ENCODE data around the gene CBR1.
"Not testable (repeated sequence)": the region's sequence is repeated elsewhere in the genome, so short reads cannot be mapped to it uniquely, and the experiment has no call there.

The CBR1 gene

DNA sequence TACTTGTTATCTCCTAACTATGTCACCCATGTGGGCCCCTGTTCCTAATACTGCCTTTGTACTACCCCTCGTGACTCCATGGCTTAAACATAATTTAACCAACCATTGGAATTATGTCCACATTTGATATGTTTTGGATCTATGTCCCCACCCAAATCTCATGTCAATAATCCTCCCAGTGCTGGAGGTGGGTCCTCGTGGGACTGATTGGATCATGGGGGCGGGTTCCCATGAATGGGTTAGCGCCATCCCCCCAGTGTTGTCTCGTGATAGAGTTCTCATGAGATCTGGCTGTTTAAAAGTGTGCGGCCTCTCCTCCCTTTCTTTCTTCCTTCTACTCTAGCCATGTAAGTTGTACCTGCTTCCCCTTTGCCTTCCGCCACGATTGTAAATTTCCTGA is 9.8 kb downstream of the CBR1 start:
- ATAC-seq = no peak

DNA sequence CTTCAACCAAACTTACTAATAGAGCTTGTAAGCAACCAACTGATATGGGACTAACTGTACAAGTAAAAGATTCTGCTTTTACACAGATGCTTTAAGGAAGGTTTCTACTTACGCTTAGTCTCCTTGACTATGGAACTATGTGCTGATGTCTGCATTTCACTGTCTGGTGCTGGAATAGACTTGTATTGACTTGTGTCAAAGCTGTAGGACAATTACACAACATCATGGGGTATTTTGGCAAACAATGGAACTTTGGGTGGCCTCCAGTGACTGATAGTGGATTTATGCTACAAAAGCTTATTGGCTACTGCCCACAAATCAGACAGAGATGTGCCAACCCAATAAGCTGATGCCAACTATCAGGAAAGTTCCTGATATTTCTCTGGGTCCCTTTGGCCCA is 10.6 kb downstream of the CBR1 start:
- DNase-seq (no peak), ATAC-seq (no peak)

More for the DNA sequence above, 9.8 kb downstream of the CBR1 start:
- DNase-seq = no peak

DNA sequence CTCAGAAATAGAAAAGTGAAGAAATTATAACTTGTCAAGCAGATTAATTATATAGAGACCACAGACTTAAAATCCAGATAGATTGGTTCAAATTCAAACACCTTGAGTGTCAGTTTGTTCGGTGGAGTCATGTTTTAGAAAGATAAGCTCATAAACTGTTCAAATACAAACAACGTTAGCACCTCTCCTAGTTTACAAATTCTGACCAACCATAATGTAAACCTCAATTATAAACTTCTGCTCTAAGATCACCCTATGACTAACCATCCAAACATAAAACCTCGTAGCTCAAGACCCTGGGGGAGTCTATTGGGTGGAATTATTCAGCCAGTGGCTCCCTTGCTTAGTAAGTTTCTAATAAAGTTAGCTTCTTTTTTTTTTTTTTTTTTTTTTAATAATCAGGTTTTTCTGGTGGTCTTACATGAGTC is 12.4 kb downstream of the CBR1 start:
- no peak for DNase-seq
- no peak for ATAC-seq

DNA sequence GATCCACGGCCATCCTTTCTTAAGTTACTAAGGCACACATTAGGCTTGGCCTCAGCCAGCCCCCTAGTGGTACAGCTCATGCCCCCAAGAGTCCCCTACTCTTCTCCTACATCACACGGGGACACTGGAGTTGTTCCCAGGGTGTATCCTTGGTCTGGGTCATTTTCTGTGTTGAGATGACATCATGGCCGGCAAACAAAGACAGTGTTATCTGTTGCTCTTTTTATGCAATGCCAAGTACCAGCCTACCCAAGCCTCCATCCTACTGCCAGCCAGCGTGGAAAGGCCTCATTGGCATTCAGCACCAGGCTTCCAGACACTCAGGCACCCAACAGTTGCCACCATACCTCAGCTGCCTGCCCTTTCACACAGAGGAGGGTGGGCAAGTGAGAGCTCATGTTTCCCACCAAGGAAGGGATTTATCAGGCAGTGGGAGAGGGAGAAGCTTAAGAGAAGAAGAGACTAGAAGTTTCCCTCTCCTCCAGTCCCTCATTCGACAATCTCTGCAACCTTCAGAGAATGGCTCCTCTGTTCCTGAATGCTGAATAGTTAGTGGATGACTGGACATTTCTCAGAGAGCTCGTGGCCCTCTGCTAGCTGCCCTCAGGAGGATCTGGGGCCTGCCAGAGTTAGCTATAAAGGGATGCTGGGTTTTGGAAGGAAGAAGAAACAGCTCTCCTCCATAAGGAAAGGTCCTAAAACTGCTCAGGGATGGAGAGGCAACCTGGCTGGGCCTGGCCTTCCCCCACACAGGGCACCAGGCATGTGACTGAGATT is 17.7 kb downstream of the CBR1 start:
- no peak for DNase-seq
- ATAC-seq = no peak

DNA sequence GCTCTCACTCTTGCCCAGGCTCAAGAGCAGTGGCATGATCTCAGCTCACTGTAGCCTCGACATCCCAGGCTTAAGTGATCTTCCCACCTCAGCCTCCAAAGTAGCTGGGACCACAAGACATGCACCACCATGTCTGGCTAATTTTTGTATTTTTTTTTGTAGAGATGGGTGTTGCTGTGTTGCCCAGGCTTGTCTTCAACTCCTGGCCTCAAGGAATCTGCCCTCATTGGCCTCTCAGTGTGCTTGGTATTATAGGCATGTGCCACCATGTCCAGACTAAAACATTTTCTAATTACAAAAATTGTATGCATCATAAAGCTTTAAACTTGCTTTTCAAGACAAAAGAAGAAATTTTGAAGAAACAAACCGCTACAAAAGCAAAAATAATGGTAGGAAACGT is 20.1 kb downstream of the CBR1 start:
- DNase-seq (no peak), ATAC-seq (no peak)

DNA sequence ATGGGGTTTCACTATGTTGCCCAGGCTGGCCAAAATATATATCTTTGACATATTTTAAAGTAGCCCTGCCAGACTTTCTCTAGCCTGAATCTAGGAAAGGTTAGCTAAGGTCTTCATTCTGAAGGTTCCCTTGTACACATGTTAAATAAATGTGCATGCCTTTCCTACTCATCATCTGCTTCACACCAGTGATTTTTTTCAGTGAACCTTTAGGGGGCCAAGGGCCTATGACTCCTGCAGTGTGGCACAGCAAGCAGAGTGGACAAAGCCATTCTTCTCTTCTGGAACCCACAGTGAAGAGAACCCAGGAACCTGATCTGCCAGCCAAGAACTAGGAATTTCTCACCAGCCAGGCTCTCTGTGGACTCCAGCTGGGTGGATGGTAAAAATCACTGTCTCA is 22.9 kb downstream of the CBR1 start:
- no peak for DNase-seq
- no peak for ATAC-seq

DNA sequence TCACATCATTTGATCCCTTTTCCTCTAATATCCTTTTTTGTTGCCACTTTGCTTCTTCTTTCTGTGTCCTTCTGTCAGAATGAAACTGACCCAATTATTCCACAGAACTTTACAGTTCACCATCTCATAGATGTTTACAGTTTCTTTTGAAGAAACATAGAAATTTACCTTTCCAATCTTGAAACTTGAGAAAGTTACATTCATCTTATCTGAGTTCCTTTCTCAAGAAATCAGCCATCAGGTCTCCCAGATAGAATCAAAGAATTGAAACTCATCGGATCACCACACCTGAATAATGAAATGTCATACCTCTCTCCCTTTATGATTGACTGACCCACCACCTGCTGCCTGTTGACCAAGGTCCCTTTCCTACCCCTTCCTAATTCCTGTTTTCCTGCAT is 23.7 kb downstream of the CBR1 start:
- ATAC-seq (no peak), DNase-seq (no peak)

DNA sequence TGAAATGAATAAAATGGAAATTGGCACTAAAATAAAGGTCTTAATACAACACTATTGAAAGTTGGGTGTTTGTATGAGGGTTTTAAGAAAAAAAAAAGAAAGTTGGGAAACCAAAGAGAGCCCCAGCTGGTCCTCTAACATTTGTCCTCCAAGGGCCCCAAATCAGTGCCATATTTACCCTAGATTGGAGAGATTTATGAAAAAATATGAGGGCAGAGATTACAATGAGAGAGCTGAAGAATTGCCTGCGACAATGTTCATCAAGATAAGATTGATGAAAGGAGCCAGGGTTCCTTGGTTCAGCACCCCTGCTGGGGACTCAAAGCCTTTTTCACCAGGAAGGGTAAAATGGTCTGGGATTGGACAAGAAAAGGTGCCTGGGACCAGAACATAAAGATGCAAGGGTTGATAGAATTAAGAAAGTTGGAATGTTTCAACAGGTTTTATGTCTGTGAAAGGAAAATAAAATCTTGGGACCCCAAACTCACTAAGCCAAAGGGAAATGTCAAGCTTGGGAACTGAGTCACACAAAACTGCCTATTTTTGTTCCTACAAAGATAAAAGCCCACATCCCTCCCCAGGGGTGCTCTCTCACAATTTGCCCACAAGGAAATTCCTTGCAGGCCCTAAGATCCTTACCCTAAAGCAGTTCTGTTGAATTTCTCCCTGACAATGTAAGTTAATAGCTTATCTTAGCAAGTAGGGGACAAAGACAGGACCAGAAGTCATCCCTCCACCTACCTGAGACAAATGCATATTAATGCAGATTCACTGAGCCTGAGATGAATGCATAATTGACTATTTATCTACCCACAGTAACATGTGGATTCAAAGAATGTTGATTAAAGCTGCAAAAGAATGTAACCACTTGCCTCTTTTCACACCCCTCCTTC is 26.8 kb downstream of the CBR1 start:
- no peak for ATAC-seq
- no peak for DNase-seq

DNA sequence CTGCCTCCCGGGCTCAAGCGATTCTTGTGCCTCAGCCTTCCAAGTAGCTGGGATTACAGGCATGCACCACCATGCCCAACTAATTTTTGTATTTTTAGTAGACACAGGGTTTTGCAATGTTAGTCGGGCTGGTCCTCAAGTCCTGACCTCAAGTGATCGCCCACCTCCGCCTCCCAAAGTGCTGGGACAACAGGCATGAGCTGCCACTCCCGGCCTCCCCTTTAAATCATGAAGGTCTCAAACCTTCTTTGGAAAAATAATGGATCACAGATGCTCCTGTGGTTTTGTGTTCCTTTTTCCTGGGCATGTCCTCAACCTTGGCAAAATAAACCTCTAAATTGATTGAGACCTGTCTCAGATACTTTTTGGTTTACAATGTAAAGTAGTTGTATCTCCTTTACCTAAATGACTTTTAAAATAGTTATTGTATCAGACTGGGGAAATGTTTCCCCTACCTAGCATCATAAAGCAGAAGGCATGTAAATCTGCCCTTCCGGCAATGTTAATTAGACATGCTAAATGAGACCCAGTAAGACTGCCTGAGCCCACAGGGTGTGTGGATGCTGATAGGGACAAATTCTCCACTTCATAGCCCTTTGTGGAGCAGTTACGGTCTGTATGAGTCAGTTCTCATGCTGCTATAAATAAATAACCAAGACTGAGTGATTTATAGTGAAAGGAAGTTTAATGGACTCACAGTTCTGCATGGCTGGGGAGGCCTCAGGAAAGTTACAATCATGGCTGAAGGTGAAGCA is 27.8 kb downstream of the CBR1 start:
- DNase-seq = no peak
- peak; percentile 83 for ATAC-seq

DNA sequence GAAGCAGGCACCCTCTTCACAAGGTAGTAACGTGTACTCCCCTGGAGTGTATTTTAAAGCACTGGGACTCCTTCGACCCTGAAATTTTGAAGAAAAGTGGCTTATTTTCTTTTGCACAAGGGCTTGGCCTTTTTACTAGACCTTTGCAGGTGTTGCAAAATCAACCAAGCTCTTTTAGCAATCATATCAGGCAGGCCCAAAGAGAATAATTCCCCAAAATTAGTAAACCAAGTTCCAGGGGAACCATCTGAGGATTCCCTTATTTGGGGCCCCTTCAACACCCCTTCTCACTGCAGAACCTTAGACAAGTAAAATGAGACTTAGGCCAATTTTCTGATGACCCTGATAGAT is 28.3 kb downstream of the CBR1 start:
- DNase-seq (no peak), ATAC-seq (no peak)

DNA sequence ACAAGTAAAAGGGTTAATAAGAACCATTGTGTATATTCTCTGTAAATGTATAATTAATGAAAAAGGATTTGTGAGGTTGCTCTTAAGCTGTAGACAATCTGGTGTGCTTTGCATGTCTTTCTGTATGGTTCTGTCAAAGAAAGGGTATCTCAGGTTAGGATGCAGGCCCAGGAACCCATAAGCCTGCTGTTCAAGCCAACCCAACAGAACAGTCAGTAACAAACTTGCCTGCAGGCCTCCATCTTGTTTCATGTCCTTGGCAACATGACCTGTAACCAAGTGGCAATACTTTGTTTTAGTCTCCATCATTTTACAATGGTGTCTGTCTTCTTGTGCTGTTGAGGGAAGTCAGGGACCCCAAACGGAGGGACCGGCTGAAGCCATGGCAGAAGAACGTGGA is 29.2 kb downstream of the CBR1 start:
- DNase-seq (no peak), ATAC-seq (no peak)

DNA sequence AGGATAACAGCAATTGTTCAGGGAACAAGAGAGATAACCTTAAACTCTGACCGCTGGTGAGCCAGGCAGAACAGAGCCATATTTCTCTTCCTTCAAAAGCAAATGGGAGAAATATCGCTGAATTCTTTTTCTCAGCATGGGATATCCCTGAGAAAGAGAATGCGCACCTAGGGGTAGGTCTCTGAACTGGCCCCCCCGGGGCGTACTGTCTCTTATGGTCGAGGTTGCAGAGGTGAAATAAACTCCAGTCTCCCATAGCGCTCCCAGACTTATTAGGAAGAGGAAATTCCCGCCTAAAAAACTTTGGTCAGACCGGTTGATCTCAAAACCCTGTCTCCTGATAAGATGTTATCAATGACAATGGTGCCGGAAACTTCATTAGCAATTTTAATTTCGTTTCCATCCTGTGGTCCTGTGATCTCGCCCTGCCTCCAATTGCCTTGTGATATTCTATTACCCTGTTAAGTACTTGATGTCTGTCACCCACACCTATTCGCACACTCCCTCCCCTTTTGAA is 29.9 kb downstream of the CBR1 start:
- ATAC-seq, DNase-seq: not testable (repeated sequence)

DNA sequence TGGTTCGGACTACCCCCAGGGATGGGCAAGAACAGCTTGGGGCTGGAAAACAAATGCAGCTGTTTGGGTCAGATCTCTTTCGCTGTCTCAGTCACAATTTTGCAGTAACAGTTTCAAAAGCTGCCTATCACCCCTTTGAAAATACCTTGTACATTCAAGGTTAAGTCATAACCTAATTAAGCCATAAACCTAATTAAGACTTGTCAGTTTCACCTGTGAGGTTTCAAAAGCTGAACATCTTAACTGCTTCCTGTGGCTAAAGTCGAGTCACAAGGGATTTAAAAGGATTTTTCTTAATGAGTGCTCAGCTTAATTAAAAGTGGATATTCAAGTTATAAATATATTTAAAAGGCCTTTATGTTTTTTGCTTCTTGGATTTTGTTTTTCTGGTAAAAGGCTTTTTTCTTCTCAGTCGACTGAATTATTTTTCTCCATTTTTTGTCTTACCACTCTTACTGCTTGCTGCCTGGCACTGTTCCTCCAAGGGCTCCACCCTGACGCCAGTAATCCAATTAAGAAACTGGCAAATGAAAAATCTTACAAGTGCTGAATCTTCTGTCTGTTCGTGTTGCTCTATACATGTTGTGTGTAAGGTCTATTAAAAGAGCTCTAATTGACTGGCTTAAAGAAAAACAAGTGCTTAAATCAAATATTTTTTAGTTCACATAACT is 31.3 kb downstream of the CBR1 start:
- no peak for ATAC-seq
- no peak for DNase-seq

DNA sequence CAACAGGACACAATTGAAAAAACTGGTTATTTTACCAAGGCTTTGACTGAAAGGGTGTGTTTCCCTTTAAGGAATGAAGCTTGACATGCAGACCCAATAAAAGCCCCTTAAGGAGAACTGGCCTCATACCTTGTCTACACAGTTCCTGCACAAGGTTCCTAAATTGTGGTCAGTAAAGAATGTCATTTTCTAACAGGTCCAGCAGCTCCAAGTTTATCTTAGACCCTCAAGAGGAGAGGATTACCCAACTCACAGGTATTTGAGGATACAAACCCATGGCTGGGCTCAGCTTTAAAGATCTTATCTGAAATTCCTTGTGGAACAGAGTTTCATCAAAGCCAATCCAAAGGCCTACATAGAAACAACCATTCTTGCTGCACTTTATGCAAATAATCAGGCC is 33.6 kb downstream of the CBR1 start:
- DNase-seq (no peak), ATAC-seq (no peak)

DNA sequence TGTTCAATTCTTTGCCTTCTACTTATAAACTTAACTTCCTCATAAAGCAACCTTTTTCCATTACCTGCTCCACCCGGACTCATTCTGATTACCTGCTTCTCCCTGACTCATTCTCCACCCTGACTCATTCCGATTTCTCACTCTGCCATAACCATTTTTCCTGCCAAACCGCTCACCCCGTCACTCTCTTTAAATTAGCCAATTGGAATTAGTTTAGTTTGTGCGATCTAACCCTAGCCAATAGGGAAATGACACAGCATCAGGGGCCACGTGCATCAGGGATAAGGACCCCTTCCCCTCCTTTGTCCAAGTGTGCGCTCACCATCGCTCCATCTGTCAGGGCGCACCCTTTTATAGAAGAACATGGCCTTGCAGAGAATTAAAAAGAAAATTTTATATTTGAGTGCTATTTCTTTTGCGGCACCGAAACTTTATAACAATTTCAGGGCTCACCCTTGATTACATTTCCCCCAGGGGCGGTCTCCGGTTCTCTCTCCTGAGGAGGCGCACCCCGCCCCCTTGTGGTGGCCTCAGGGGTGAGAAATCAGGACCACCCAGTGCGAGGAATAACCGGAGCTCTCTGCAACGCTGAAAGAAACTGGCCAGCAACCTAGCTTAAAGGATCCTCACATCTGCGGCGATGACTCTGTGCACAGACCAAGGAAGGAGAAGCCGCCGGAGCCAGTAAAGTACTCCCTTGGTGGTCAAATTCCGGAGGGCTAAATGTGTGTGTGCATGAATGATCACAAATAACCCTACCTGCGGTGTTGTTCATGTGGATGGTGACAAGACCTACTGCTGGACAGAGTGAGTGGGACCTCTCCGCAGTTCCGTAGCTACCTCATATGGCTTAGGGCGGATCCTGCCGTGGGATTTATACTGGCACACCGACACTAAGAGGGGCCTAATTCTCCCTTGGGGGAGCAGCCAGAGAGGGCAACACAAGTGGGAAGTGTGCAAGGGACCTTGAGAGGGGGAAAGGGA is 34.8 kb downstream of the CBR1 start:
- ATAC-seq (peak; percentile 63), DNase-seq (peak; percentile 77)

DNA sequence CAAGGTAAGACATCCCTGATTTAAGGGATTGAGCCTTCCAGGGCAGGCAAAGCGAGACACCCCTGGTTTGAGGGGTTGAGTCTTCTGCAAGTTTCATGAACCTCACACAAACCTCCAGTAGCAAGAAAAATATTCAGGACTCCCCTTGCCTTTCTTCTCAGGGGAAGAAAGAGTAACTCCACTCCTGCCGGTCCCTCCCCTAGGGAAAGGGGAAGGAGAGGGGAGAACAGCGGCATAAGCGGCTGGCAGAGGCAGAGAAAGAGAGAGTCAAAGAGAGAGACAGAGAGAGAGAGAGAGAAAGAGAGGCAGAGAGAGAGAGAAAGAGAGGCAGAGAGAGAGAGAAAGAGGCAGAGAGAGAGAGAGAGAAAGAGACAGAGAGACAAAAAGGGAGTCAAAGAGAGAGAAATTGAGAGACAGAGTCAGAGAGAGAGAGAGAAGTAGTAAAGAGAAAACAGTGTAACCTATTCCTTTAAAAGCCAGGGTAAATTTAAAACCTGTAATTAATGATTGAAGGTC is 35.6 kb downstream of the CBR1 start:
- ATAC-seq = no peak
- DNase-seq = no peak

DNA sequence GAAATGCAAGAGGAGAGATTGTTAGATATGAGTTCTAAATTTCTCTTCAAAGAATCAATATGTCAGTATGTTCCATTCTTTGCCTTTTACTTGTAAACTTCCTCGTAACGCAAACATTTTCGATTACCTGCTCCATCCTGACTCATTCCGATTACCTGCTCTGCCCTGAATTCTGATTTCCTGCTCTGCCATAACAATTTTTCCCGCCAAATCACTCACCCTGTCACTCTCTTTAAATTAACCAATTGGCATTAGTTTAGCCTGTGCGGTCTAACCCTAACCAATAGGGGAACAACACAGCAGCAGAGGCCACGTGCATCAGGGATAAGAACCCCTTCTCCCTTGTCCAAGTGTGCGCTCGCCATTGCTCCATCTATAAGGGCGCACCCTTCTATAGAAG is 40.0 kb downstream of the CBR1 start:
- DNase-seq (no peak), ATAC-seq (no peak)

DNA sequence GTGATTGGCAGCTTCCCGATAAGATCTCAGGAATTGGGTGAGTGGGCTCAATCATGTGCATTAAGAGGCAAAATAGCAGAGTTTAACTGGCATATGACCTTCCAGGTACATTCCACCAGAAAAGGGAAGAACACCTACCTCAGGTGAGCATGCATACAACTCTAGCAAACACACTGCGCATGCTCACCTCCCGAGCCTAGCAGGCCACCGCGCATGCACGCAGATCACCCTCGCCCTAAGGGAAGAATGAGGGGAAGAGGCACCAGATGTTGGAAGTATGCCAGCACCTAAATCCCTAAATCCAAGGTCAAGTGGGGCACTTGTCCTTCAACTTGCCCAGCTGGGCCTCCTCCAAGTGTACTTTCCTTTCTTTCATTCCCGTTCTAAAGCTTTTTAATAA is 41.4 kb downstream of the CBR1 start:
- no peak for ATAC-seq
- no peak for DNase-seq

DNA sequence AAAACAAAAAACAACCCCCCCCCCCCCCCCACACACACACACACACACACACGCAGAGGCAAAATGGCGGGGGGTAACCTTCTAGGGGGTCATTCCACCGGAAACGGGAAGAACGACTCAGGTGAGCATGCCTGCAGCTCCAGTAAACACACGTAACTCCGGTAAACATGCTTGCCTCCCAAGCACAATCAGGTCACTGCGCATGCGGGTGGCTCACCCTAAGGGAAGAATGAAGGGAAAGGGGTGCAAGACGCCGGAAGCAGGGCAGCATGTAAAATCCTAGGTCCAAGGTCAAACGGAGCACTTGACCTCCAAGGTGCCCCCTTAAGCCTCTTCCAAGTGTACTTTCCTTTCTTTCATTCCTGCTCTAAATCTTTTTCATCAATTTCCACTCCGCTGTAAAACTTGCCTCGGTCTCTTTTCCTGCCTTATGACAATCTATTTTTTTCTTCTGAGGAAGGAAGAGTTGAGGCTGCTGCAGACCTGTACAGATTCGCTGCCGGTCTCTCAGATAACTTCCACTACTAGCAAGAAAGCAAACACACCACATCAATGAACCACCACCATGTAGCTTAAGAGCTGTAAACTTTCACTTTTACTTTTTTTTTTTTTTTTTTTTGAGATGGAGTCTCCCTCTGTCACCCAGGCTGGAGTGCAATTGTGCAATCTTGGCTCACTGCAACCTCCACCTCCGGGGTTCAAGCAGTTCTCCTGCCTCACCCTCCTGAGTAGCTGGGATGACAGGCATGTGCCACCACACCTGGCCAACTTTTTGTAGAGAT is 44.0 kb downstream of the CBR1 start:
- peak; percentile 50 for ATAC-seq
- DNase-seq = peak; percentile 50
